ENCODE results near the gene WNT10A.
A peak's percentile ranks its signal among the peaks of the same experiment; 100 is the strongest.
"Not testable (repeated sequence)": the region's sequence is repeated elsewhere in the genome, so short reads cannot be mapped to it uniquely, and the experiment has no call there.

WNT10A gene

DNA sequence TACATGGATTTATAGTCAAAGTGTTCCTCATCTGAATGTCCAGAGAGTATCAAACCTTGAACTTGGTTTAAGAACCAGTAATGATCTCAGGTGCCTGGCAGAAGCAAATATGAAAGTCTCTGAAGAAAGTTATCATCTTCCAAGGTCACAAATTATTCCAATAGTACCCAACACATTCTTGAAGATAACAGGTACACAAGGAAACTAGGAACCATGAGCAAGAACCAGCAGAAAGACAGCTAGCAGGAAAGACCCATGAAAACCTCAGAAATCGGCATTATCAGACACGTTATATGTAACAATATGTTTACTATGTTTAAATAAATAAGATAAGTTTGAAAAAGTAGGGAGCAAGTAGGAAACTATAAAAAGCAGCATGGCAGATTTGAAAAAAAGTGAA is 43.2 kb upstream of the WNT10A start:
- H3K27ac ChIP-seq: no peak overlapping the region
- no peak for DNase-seq (ENCODE audit: low spot score)
- no peak for TF ChIP-seq CTCF (IDR thresholded peaks at IDR 0.05)
- H3K4me3 ChIP-seq: no peak overlapping the region

DNA sequence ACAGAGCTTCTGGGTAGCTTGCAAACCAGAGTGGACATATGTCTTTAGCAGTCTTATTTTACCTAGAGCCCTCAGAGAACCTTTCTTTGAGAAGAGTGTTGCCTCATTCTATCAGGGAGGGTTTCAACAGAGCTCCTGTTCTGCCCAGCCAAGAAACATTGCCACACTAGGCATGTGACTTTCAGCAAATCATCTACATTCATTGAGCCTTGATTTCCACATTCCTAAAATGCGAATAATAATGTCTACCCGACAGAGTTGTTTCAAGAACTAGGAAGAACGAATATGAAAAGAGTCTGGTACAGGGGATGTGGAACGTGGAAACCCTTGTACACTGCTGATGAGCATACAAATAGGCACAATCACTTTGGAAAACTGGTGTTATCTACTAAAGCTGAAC is 41.2 kb upstream of the WNT10A start:
- Histone ChIP-seq H3K27ac (no peak overlapping the region), H3K4me3 (no peak overlapping the region)
- TF ChIP-seq CTCF (IDR thresholded peaks at IDR 0.05): no peak
- DNase-seq (ENCODE audit: low spot score): peak; percentile 36

GRCh38 chr2:218839888-218840287 is 40.8 kb upstream of the WNT10A start:
- Histone ChIP-seq H3K4me3 (no peak overlapping the region), H3K27ac (no peak overlapping the region)
- TF ChIP-seq CTCF (IDR thresholded peaks at IDR 0.05): no peak
- no peak for DNase-seq (ENCODE audit: low spot score)

GRCh38 chr2:218844334-218844733 is 36.3 kb upstream of the WNT10A start:
- H3K4me3 ChIP-seq; H3K27ac ChIP-seq; DNase-seq (ENCODE audit: low spot score): not testable (repeated sequence)

GRCh38 chr2:218846963-218847362 is 33.7 kb upstream of the WNT10A start:
- not testable (repeated sequence) for DNase-seq (ENCODE audit: low spot score); H3K27ac ChIP-seq; H3K4me3 ChIP-seq

GRCh38 chr2:218849721-218850120 is 30.9 kb upstream of the WNT10A start:
- peak; percentile 16 for DNase-seq (ENCODE audit: low spot score)
- Histone ChIP-seq H3K4me3 (no peak overlapping the region), H3K27ac (no peak overlapping the region)
- TF ChIP-seq CTCF (IDR thresholded peaks at IDR 0.05): no peak

GRCh38 chr2:218850796-218851195 is 29.9 kb upstream of the WNT10A start:
- TF ChIP-seq CTCF (IDR thresholded peaks at IDR 0.05): no peak
- peak; percentile 22 for DNase-seq (ENCODE audit: low spot score)
- H3K27ac ChIP-seq: no peak overlapping the region
- H3K4me3 ChIP-seq: no peak overlapping the region

DNA sequence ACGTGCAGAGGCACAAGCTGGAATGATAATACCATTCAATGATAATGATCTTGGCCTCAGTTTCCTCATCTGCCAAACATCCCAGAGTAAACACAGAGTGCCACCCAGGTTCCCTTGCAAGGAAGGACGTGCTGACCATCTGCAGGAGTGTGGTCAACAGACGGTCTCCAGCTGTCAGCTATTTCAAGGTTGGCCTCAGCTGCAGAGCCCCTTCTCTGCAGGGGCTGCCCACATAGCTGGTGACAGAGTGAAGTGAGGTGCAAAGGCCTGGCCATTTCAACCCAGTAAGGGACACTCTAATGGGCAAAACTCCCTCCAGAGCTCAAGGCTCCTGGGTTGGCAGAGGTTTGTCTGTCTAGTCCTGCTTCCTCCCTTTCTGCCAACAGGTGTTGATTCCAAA is 29.4 kb upstream of the WNT10A start:
- no peak for TF ChIP-seq CTCF (IDR thresholded peaks at IDR 0.05)
- H3K4me3 ChIP-seq: no peak overlapping the region
- DNase-seq (ENCODE audit: low spot score): no peak
- H3K27ac ChIP-seq: no peak overlapping the region

Measured in coronary artery (tissue), 2 donors.